Measurements from ENCODE around the gene METTL26. TPM values are rescaled to one million over a fixed set of nuclear protein-coding genes. Genes with fewer than 3 reads are reported as not detected.
A peak's percentile ranks its signal among the peaks of the same experiment; 100 is the strongest.

Gene METTL26
- total RNA-seq, 1 donor from 2014 or later, result 73.2 TPM

GRCh38 chr16:588639-588888, 47.5 kb downstream of the METTL26 start:
- Mint-ChIP-seq H3K4me1 (peaks cover 46% of the 10 kb centered on the region), H3K27ac (peak overlapping the region; percentile 97), H3K9me3 (no peaks in the 10 kb centered on the region), H3K36me3 (no peaks in the 10 kb centered on the region), H3K4me3 (peak overlapping the region; percentile 89), H3K27me3 (ENCODE audit: low read depth) (peaks cover 7% of the 10 kb centered on the region)
- no peak for TF ChIP-seq CTCF (IDR thresholded peaks at IDR 0.05; ENCODE audit: unreplicated experiment)
- no peak for DNase-seq (ENCODE audit: low spot score in 2 of 2, unreplicated experiment in 2 of 2)

GRCh38 chr16:586645-587590, 49.2 kb downstream of the METTL26 start:
- peaks cover 31% of the 10 kb centered on the region for H3K4me1 Mint-ChIP-seq
- no peaks in the 10 kb centered on the region for H3K36me3 Mint-ChIP-seq
- H3K9me3 Mint-ChIP-seq, result no peaks in the 10 kb centered on the region
- peaks cover 7% of the 10 kb centered on the region for H3K27me3 Mint-ChIP-seq (ENCODE audit: low read depth)
- peak overlapping the region; percentile 84 for H3K27ac Mint-ChIP-seq
- TF ChIP-seq CTCF (IDR thresholded peaks at IDR 0.05; ENCODE audit: unreplicated experiment), result no peak
- peak overlapping the region; percentile 89 for H3K4me3 Mint-ChIP-seq
- no peak for DNase-seq (ENCODE audit: low spot score in 2 of 2, unreplicated experiment in 2 of 2)

GRCh38 chr16:586047-586644, 50.0 kb downstream of the METTL26 start:
- Mint-ChIP-seq H3K4me3 (no peak overlapping the region), H3K27ac (no peak overlapping the region), H3K9me3 (no peaks in the 10 kb centered on the region), H3K36me3 (no peaks in the 10 kb centered on the region), H3K4me1 (peaks cover 27% of the 10 kb centered on the region), H3K27me3 (ENCODE audit: low read depth) (peaks cover 7% of the 10 kb centered on the region)
- TF ChIP-seq CTCF (IDR thresholded peaks at IDR 0.05; ENCODE audit: unreplicated experiment), result no peak
- no peak for DNase-seq (ENCODE audit: low spot score in 2 of 2, unreplicated experiment in 2 of 2)

- peaks cover 19% of the 10 kb centered on the region for H3K4me1 Mint-ChIP-seq
- no peak overlapping the region for H3K27ac Mint-ChIP-seq
- no peaks in the 10 kb centered on the region for H3K9me3 Mint-ChIP-seq
- no peak for DNase-seq (ENCODE audit: low spot score in 2 of 2, unreplicated experiment in 2 of 2)
- TF ChIP-seq CTCF (IDR thresholded peaks at IDR 0.05; ENCODE audit: unreplicated experiment), result no peak
- H3K36me3 Mint-ChIP-seq, result no peaks in the 10 kb centered on the region
- no peak overlapping the region for H3K4me3 Mint-ChIP-seq
- H3K27me3 Mint-ChIP-seq (ENCODE audit: low read depth), result peaks cover 7% of the 10 kb centered on the region
Measured at GRCh38 chr16:585351-585750, 50.8 kb downstream of the METTL26 start.

Other genes with a start within 250 kb of the METTL26 start
- 252 to 258 TPM (median 253 TPM) in 3 replicates for gene NME4, start 239.1 kb downstream of the METTL26 start, total RNA-seq
- 29.3 to 35.4 TPM (median 31.2 TPM) in 3 replicates for gene DECR2, start 234.4 kb downstream of the METTL26 start, total RNA-seq
- 53.9 to 68.8 TPM (median 59.7 TPM) in 3 replicates for gene RAB11FIP3, start 210.7 kb downstream of the METTL26 start, total RNA-seq
- gene CAPN15, start 108.6 kb downstream of the METTL26 start, total RNA-seq, result 48.2 to 49.1 TPM (median 48.7 TPM) in 3 replicates
- 0.25 TPM in 1 of 3 replicates, not detected in the others for gene PRR35, start 75.9 kb downstream of the METTL26 start, total RNA-seq
- 2.3 to 3.0 TPM (median 2.7 TPM) in 3 replicates for gene NHLRC4, start 69.3 kb downstream of the METTL26 start, total RNA-seq
- gene PIGQ, start 66.3 kb downstream of the METTL26 start, total RNA-seq, result 78.5 to 86.7 TPM (median 84.8 TPM) in 3 replicates
- 23.2 to 26.2 TPM (median 25.5 TPM) in 3 replicates for gene RAB40C, start 46.2 kb downstream of the METTL26 start, total RNA-seq
- 0.47 to 0.94 TPM (median 0.84 TPM) in 3 replicates for gene WFIKKN1, start 5.3 kb downstream of the METTL26 start, total RNA-seq
- gene MCRIP2, start 5.5 kb upstream of the METTL26 start, total RNA-seq, result 20.5 to 24.6 TPM (median 21.7 TPM) in 3 replicates
- 75.9 to 86.9 TPM (median 77.2 TPM) in 3 replicates for gene WDR90, start 13.1 kb upstream of the METTL26 start, total RNA-seq
- 190 to 207 TPM (median 194 TPM) in 3 replicates for gene RHOT2, start 31.8 kb upstream of the METTL26 start, total RNA-seq
- gene RHBDL1, start 39.4 kb upstream of the METTL26 start, total RNA-seq, result 5.9 to 6.1 TPM (median 6.0 TPM) in 3 replicates
- 69.4 to 79.9 TPM (median 72.5 TPM) in 3 replicates for gene STUB1, start 44.1 kb upstream of the METTL26 start, total RNA-seq
- 46.1 to 51.2 TPM (median 46.5 TPM) in 3 replicates for gene JMJD8, start 48.0 kb upstream of the METTL26 start, total RNA-seq
- gene WDR24, start 54.1 kb upstream of the METTL26 start, total RNA-seq, result 20.6 to 22.8 TPM (median 21.9 TPM) in 3 replicates
- gene FBXL16, start 69.5 kb upstream of the METTL26 start, total RNA-seq, result 0.18 to 0.85 TPM (median 0.23 TPM) in 3 replicates
- gene METRN, start 78.8 kb upstream of the METTL26 start, total RNA-seq, result 12.8 to 15.3 TPM (median 15.1 TPM) in 3 replicates
- 26.2 to 33.8 TPM (median 27.5 TPM) in 3 replicates for gene ANTKMT, start 84.8 kb upstream of the METTL26 start, total RNA-seq
- gene CCDC78, start 90.1 kb upstream of the METTL26 start, total RNA-seq, result 2.5 to 3.2 TPM (median 2.7 TPM) in 3 replicates
- gene HAGHL, start 90.8 kb upstream of the METTL26 start, total RNA-seq, result 6.4 to 8.6 TPM (median 7.4 TPM) in 3 replicates
- 39.9 to 46.0 TPM (median 45.1 TPM) in 3 replicates for gene CIAO3, start 104.7 kb upstream of the METTL26 start, total RNA-seq
- 5.0 to 5.8 TPM (median 5.7 TPM) in 3 replicates for gene MSLN, start 124.4 kb upstream of the METTL26 start, total RNA-seq
- gene RPUSD1, start 152.1 kb upstream of the METTL26 start, total RNA-seq, result 21.5 to 23.0 TPM (median 21.9 TPM) in 3 replicates
- gene CHTF18, start 152.3 kb upstream of the METTL26 start, total RNA-seq, result 85.6 to 89.2 TPM (median 87.5 TPM) in 3 replicates
- gene GNG13, start 164.4 kb upstream of the METTL26 start, total RNA-seq, result not detected in 3 replicates

Measured in mesothelial cell of epicardium (in vitro differentiated cells).